Endodermal cell (in vitro differentiated cells): ENCODE measurements around the gene NKX6-1. TPM values are rescaled to one million over a fixed set of nuclear protein-coding genes. Genes with fewer than 3 reads are reported as not detected.

ENCODE experiments used
- DNase-seq: peaks from one replicate; pipeline ENCODE4 v3.0.0-alpha.2; 2017
- H3K27ac ChIP-seq: 2 replicates; pipeline ENCODE4 v1.5.1; 2013; ENCODE audit warnings: mild to moderate bottlenecking, low read depth, low read length, moderate library complexity
- H3K27me3 ChIP-seq: 2 replicates; pipeline ENCODE4 v1.6.1; 2013; ENCODE audit warnings: mild to moderate bottlenecking, low read length, moderate library complexity; ENCODE audit not compliant: insufficient read depth, control insufficient read depth, poor library complexity, severe bottlenecking
- H3K36me3 ChIP-seq: 2 replicates; pipeline ENCODE4 v1.7.0; 2013; ENCODE audit warnings: mild to moderate bottlenecking, low read length, moderate library complexity; ENCODE audit not compliant: control insufficient read depth, insufficient read depth
- H3K4me1 ChIP-seq: one replicate; pipeline ENCODE4 v1.7.0; 2013; ENCODE audit warnings: low read length; ENCODE audit not compliant: control insufficient read depth, insufficient read depth
- H3K4me3 ChIP-seq: 2 replicates; pipeline ENCODE4 v1.5.1; 2013; ENCODE audit warnings: mild to moderate bottlenecking, low read length, moderate library complexity
- H3K9ac ChIP-seq: 2 replicates; pipeline ENCODE4 v1.6.1; 2013; ENCODE audit warnings: mild to moderate bottlenecking, low read length, moderate library complexity; ENCODE audit not compliant: poor library complexity, severe bottlenecking; ENCODE audit errors: extremely low read depth
- H3K9me3 ChIP-seq: 2 replicates; pipeline ENCODE4 v1.6.1; 2013; ENCODE audit warnings: mild to moderate bottlenecking, low read length, moderate library complexity; ENCODE audit not compliant: control insufficient read depth
- H3K27ac Mint-ChIP-seq: 2 replicates; pipeline ENCODE4 v1.8.0; 2020; ENCODE audit warnings: mixed read lengths
- H3K27me3 Mint-ChIP-seq: 2 replicates; pipeline ENCODE4 v1.8.0; 2021; ENCODE audit warnings: mild to moderate bottlenecking, mixed read lengths; ENCODE audit not compliant: insufficient read depth
- H3K36me3 Mint-ChIP-seq: 2 replicates; pipeline ENCODE4 v1.8.0; 2020; ENCODE audit warnings: low read depth, mixed read lengths
- H3K4me1 Mint-ChIP-seq: 2 replicates; pipeline ENCODE4 v1.8.0; 2020; ENCODE audit warnings: mixed read lengths
- H3K4me3 Mint-ChIP-seq: 2 replicates; pipeline ENCODE4 v1.8.0; 2020; ENCODE audit warnings: mild to moderate bottlenecking, moderate library complexity, mixed read lengths
- H3K9me3 Mint-ChIP-seq: 2 replicates; pipeline ENCODE4 v1.8.0; 2020; ENCODE audit warnings: mild to moderate bottlenecking, mixed read lengths
- CTCF ChIP-seq: fragments of 200-600 bp; sonication (generic); conservative IDR thresholded peaks from 2 replicates; pipeline ENCODE4 v1.5.0; 2021; ENCODE audit warnings: antibody characterized with exemption, mild to moderate bottlenecking
- WGBS, 2 experiments: methylation state at CpG; one replicate each; pipeline versions ENCODE4 v1.1.5 to v1.1.7; 2013; ENCODE audit warnings: missing lambda C conversion rate in 2 of 2, mixed read lengths in 1 of 2; ENCODE audit not compliant: insufficient coverage in 1 of 2, insufficient read length in 1 of 2; 5-methylcytosine and 5-hydroxymethylcytosine counted together
- long read RNA-seq, 4 experiments: library from polyadenylated mRNA in 2 of 4; library from RNA in 1 of 4; library from capped mRNA in 1 of 4; stranded (forward) in 3 of 4; unstranded in 1 of 4; transcript quantifications; one replicate each; pipeline ENCODE4 v2.0.0, GENCODE V29; 2020 to 2021; ENCODE audit warnings: inconsistent platforms in 1 of 4
- polyA plus RNA-seq, 2 experiments: library from polyadenylated mRNA; stranded (reverse); fragments of 50-300 nt; gene quantifications; one replicate each; pipeline ENCODE4 v1.2.3, GENCODE V29; 2013
- total RNA-seq, 2 donors: library from RNA; stranded (reverse); fragmentation: NEBNext Ultra II Directional in 1 of 2; extraction: Animal tissue kit (Norgen Biotek cat#: 25700) in 1 of 2; gene quantifications; 2 replicates in 1 of 2; 3 replicates in 1 of 2; pipeline ENCODE4 v1.2.1, GENCODE V29; 2021

The NKX6-1 gene
- total RNA-seq = not detected
- 3.5 TPM for polyA plus RNA-seq (2013, experiment 1 of 2)
- polyA plus RNA-seq (2013, experiment 2 of 2) = 2.6 TPM
- long read RNA-seq, experiment 1 = 0 reads
- long read RNA-seq, experiment 2 = 0 reads
- long read RNA-seq, experiment 3 = 0 reads
- long read RNA-seq, experiment 4 = 0 reads

DNA sequence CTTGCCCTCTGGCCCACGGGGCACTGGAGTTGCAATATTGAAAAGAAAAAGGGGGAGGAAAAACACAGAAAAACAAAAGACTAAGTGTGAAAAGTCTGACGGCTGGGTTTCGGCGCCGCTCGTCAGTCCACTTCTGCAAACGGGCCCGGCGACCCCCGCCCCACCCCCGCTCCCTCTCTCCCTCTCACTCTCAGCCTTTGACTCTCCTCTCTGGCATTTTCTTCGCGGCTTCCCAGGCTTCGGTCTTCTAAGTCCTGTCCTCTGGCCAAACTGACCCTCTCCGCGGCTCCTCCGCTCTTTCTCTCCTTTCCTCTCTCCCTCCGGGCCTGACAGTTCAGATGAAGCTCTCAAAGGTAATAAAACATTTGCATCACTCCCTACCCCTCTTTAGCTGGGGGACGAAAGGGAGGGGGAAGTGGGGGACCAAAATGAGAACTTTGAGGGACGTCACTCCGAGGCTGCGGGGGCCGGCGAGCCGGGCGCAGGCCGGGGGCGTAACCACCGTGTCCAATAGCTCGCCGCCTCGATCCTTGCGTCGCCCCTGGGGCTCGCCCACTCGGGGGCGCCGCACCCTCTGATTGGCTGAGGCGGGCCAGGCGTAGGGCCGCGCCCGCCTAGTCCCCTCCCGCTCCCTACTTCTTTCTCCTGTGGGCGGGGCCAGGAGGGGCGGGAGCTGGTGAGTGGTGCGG, at the start of gene NKX6-1:
Gene NKX6-1 (minus strand): TSS at position 358 of the 689 bp plus-strand sequence. CDS start 1,064 bp downstream, outside the sequence.
- H3K4me1 ChIP-seq = peaks cover 8% of the 10 kb centered on the region
- no peaks in the 10 kb centered on the region for H3K9me3 Mint-ChIP-seq
- peak; percentile 96 for DNase-seq
- no peaks in the 10 kb centered on the region for H3K36me3 Mint-ChIP-seq
- peaks cover 100% of the 10 kb centered on the region for H3K27me3 ChIP-seq
- H3K4me3 ChIP-seq = peak within 1 kb of the TSS; percentile 82
- TF ChIP-seq CTCF = no peak
- H3K9me3 ChIP-seq = peaks cover 5% of the 10 kb centered on the region
- H3K4me3 Mint-ChIP-seq = peak within 1 kb of the TSS; percentile 66
- H3K27ac ChIP-seq = peak within 1 kb of the TSS; percentile 12
- peaks cover 100% of the 10 kb centered on the region for H3K27me3 Mint-ChIP-seq
- no peak within 1 kb of the TSS for H3K9ac ChIP-seq
- H3K4me1 Mint-ChIP-seq = peaks cover 39% of the 10 kb centered on the region
- no peak within 1 kb of the TSS for H3K27ac Mint-ChIP-seq
- no peaks in the 10 kb centered on the region for H3K36me3 ChIP-seq
- 0% methylated on average over 11 to 47 of the region's 47 CpGs for WGBS, 2 experiments

DNA sequence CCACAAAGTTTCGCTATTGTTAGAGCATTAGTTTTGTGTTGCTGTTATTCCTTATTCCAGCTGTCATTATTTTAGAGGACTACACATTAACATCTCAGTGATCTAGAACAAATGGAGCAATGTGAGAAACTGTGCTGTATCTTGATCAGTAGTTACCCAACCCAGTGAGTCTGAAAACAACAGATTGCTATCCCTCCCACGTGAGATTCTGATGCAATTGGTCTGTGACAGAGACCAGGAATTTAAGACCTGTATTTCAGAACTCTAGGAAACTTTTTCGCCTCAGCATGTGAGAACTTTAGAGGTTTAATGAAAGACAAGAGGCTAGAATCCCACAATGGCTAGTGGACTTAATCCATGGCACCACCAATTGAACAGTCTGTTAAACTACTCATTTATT, 48.1 kb upstream of the NKX6-1 start:
- Mint-ChIP-seq H3K4me1 (no peaks in the 10 kb centered on the region), H3K36me3 (no peaks in the 10 kb centered on the region), H3K9me3 (no peaks in the 10 kb centered on the region), H3K27me3 (no peaks in the 10 kb centered on the region), H3K4me3 (no peak overlapping the region), H3K27ac (no peak overlapping the region)
- Histone ChIP-seq H3K4me3 (no peak overlapping the region), H3K36me3 (no peaks in the 10 kb centered on the region), H3K9me3 (no peaks in the 10 kb centered on the region), H3K4me1 (no peaks in the 10 kb centered on the region), H3K9ac (no peak overlapping the region), H3K27ac (no peak overlapping the region), H3K27me3 (peaks cover 9% of the 10 kb centered on the region)
- no peak for TF ChIP-seq CTCF
- 88 to 92% methylated on average over 2 to 3 of the region's 3 CpGs for WGBS, 2 experiments
- no peak for DNase-seq

DNA sequence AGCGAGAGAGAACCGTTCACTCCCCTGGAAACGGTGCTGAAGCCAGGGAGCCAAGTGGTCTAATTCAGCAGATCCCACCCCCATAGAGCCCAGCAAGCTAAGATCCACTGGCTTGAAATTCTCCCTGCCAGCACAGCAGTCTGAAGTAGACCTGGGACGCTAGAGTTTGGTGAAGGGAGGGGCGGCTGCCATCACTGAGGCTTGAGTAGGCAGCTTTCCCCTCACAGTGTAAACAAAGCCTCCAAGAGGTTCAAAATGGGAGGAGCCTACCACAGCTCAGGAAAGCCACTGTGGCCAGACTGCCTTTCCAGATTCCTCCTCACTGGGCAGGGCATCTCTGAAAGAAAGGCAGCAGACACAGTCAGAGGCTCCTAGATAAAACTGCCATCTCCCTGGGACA, 46.0 kb upstream of the NKX6-1 start:
- Mint-ChIP-seq H3K4me3 (no peak overlapping the region), H3K9me3 (peaks cover 3% of the 10 kb centered on the region), H3K27me3 (peaks cover 2% of the 10 kb centered on the region), H3K36me3 (no peaks in the 10 kb centered on the region), H3K27ac (no peak overlapping the region), H3K4me1 (no peaks in the 10 kb centered on the region)
- no peak overlapping the region for H3K4me3 ChIP-seq
- peaks cover 9% of the 10 kb centered on the region for H3K27me3 ChIP-seq
- H3K9ac ChIP-seq = no peak overlapping the region
- H3K9me3 ChIP-seq = no peaks in the 10 kb centered on the region
- no peaks in the 10 kb centered on the region for H3K36me3 ChIP-seq
- no peak for TF ChIP-seq CTCF
- no peaks in the 10 kb centered on the region for H3K4me1 ChIP-seq
- DNase-seq = no peak
- H3K27ac ChIP-seq = no peak overlapping the region
- WGBS, 2 experiments = 69 to 88% methylated on average over 2 to 5 of the region's 5 CpGs
